Choroid plexus epithelial cell (primary cell): Measurements from ENCODE around the gene TBPL2.
A peak's percentile ranks its signal among the peaks of the same experiment; 100 is the strongest.

Source experiments
- DNase-seq: peaks from one replicate; pipeline ENCODE4 v3.0.0-alpha.2; 2010; ENCODE audit warnings: low read depth
- H3K4me3 ChIP-seq: 2 replicates; pipeline ENCODE4 v1.5.1; 2011; ENCODE audit warnings: low read depth, mild to moderate bottlenecking, control low read depth, low read length, moderate library complexity
- TF ChIP-seq, protein P1 (sequence below): conservative IDR thresholded peaks from 2 replicates; pipeline ENCODE4 v1.5.1; 2011; ENCODE audit warnings: low read depth, mild to moderate bottlenecking, control low read depth, inconsistent platforms, low read length, moderate library complexity

Gene TBPL2

GRCh38 chr14:55446127-55446736, 5.8 kb upstream of the TBPL2 start:
- no peak overlapping the region for H3K4me3 ChIP-seq
- peak; percentile 89 for DNase-seq
- TF ChIP-seq, protein P1, sequence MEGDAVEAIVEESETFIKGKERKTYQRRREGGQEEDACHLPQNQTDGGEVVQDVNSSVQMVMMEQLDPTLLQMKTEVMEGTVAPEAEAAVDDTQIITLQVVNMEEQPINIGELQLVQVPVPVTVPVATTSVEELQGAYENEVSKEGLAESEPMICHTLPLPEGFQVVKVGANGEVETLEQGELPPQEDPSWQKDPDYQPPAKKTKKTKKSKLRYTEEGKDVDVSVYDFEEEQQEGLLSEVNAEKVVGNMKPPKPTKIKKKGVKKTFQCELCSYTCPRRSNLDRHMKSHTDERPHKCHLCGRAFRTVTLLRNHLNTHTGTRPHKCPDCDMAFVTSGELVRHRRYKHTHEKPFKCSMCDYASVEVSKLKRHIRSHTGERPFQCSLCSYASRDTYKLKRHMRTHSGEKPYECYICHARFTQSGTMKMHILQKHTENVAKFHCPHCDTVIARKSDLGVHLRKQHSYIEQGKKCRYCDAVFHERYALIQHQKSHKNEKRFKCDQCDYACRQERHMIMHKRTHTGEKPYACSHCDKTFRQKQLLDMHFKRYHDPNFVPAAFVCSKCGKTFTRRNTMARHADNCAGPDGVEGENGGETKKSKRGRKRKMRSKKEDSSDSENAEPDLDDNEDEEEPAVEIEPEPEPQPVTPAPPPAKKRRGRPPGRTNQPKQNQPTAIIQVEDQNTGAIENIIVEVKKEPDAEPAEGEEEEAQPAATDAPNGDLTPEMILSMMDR, result peak; percentile 78

GRCh38 chr14:55441286-55441685, 870 bp upstream of the TBPL2 start:
- H3K4me3 ChIP-seq, result no peak overlapping the region
- TF ChIP-seq, protein P1, result no peak
- DNase-seq, result no peak

DNA sequence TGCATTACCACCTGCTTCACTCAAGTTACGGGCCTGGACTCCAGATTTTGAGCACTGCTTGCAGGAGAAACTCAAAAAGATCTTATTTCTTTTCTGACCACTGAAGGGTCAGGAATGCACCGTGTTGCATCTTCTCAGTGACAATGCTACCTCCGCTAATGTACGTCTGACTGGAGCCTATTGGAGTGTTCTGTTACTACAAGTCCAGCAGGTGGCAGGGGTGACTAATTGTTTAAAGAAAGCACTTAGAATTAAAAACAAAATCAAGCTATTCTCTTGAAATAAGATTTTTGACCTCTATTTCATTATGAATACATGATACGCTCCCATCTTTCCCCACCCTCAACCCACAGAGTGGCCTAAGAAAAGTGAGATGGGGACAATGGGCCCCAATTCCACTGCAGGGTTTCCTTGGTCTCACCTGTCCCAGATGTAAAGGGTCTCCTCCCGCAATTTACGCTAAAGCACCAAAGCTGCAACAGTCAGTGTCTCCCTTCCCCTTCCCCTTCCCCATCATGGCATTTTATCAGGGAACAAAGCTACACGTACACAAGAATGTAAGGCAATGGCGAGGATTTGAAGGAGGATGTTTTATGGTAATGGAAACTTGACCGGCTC, 2.2 kb downstream of the TBPL2 start:
- no peak overlapping the region for H3K4me3 ChIP-seq
- DNase-seq, result peak; percentile 88
- TF ChIP-seq, protein P1, result peak; percentile 76

- no peak overlapping the region for H3K4me3 ChIP-seq
- no peak for DNase-seq
- TF ChIP-seq, protein P1, result no peak
Observed at GRCh38 chr14:55436931-55437330, 3.5 kb downstream of the TBPL2 start.

DNA sequence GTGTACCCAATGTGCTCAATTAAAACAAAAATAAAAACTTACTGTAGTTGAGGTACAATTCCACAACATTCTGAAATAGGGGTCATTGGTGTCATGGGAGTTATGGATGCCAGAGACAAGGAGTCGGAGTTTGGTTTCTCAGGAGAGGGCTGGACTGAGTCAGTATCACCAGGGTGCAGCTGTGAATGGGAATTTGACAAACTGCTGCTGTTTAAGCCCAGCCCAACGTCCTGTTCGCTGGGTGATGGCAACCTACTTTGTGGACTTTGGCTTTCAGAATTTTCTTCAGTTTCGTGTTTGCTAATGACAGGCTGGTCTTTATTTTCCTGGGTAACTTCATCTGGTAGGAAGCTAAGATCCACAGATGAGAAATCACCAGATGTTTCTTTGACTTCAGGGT, 3.9 kb downstream of the TBPL2 start:
- TF ChIP-seq, protein P1, result no peak
- no peak overlapping the region for H3K4me3 ChIP-seq
- DNase-seq, result no peak

DNA sequence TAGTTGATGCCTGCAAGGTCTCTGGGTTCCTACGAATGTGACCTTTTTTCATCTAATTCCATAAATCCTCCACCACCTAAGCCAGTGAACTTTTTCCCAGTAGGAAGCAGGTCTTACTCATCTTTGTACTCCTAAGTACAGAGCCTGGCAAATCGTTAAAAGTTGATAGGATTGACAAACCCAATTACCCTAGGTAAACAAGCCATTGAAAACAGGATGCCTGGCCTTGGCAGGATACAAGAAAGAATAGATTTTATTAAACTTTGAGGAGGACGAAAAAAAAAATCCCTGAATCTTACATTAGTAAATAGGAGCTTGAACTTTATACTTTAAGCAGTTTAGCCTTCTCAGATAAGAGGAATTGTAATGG, 5.6 kb downstream of the TBPL2 start:
- H3K4me3 ChIP-seq, result no peak overlapping the region
- DNase-seq, result no peak

More for the DNA sequence above, 5.6 kb downstream of the TBPL2 start:
- TF ChIP-seq, protein P1, result no peak
